Fibroblast of mammary gland (primary cell): ENCODE data around the gene AIG1.
A peak's percentile ranks its signal among the peaks of the same experiment; 100 is the strongest.

Experiments used
- DNase-seq: peaks from one replicate; pipeline ENCODE4 v3.0.0-alpha.2; 2010; ENCODE audit warnings: low read depth
- H3K4me3 ChIP-seq: 2 replicates; pipeline ENCODE4 v1.5.1; 2011; ENCODE audit warnings: low read depth, mild to moderate bottlenecking, low read length, moderate library complexity; ENCODE audit not compliant: control insufficient read depth
- TF ChIP-seq, protein P1 (sequence below): conservative IDR thresholded peaks from 2 replicates; pipeline ENCODE4 v1.5.1; 2011; ENCODE audit warnings: low read depth, low read length, inconsistent platforms; ENCODE audit not compliant: control insufficient read depth, insufficient read depth

AIG1 gene

GRCh38 chr6:143100429-143100828 is 39.7 kb downstream of the AIG1 start:
- H3K4me3 ChIP-seq: no peak overlapping the region
- DNase-seq: no peak
- TF ChIP-seq, protein P1, sequence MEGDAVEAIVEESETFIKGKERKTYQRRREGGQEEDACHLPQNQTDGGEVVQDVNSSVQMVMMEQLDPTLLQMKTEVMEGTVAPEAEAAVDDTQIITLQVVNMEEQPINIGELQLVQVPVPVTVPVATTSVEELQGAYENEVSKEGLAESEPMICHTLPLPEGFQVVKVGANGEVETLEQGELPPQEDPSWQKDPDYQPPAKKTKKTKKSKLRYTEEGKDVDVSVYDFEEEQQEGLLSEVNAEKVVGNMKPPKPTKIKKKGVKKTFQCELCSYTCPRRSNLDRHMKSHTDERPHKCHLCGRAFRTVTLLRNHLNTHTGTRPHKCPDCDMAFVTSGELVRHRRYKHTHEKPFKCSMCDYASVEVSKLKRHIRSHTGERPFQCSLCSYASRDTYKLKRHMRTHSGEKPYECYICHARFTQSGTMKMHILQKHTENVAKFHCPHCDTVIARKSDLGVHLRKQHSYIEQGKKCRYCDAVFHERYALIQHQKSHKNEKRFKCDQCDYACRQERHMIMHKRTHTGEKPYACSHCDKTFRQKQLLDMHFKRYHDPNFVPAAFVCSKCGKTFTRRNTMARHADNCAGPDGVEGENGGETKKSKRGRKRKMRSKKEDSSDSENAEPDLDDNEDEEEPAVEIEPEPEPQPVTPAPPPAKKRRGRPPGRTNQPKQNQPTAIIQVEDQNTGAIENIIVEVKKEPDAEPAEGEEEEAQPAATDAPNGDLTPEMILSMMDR: no peak

DNA sequence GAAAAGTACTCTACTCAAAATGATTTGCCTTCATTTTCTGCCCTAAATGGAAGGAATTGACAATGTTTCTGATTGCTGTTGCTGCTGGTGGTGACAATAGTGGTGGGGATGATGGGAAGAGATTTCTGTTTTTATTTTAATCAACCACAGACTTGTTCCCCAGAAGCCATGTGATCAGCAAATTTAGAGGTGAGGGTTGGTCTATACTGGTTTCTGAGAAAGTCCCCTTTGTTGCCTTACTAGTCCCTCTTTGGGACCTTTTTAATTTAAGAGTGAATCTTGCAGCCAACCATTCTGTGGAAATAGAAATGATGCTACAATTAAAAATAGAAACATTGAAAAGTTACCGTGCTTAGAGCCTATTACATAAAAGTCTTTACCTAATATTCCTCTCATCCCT is 43.2 kb downstream of the AIG1 start:
- H3K4me3 ChIP-seq: no peak overlapping the region
- no peak for DNase-seq
- TF ChIP-seq, protein P1: no peak

DNA sequence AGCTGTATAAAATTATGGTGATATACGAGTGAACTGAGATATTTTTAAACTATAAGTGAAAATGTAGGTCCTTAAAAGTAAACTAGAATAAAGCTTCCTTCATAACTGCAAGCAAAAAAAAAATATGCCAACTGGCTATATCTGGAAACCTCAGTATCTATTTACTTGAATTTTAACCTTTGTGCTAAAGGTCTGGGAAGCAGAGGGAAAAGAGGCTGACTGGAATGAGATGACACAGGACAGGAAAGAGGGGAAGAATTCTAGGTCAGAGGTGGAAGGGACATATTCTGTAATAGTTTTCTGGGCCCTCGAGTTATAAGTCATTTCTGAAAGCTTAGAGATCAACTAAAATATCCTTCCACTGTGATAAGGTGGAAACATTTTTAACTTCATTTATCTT is 46.8 kb downstream of the AIG1 start:
- H3K4me3 ChIP-seq: no peak overlapping the region
- TF ChIP-seq, protein P1: no peak
- DNase-seq: peak; percentile 41

- TF ChIP-seq, protein P1: no peak
- DNase-seq: peak; percentile 27
- H3K4me3 ChIP-seq: no peak overlapping the region
Observed at GRCh38 chr6:143107911-143108761, 47.4 kb downstream of the AIG1 start.

- TF ChIP-seq, protein P1: no peak
- no peak overlapping the region for H3K4me3 ChIP-seq
- DNase-seq: no peak
Observed at GRCh38 chr6:143109196-143109595, 48.5 kb downstream of the AIG1 start.

DNA sequence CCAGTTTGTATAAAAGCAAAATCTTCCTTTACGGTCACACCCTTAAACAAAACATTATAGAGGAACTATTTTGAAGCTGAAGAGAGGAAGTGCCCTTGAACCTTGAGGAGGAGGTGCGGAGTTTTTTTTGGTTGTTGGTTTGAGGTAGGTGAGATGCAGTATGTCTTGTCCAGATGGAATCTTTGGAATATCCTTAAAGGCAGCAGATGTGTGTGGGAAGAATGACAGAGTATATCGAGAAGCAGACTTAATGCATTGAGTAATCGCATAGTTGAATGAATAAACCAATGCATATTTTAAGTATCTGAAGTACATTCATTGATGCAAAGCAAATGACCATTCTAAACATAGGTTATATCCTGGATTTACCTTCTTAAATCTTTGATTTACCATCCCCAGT is 49.9 kb downstream of the AIG1 start:
- no peak overlapping the region for H3K4me3 ChIP-seq
- TF ChIP-seq, protein P1: no peak
- DNase-seq: peak; percentile 63
